HG03045 (cell line): ENCODE measurements around the gene RUNX1.

Experiments used
- ATAC-seq: cut with Tn5 transposase; IDR thresholded peaks from one replicate; pipeline ENCODE4 v1.9.1; 2021; ENCODE audit warnings: mild to moderate bottlenecking, moderate library complexity; ENCODE audit not compliant: unreplicated experiment

RUNX1 gene

GRCh38 chr21:34927992-34928391 lies 121.1 kb downstream of the RUNX1 start:
- no peak for ATAC-seq

GRCh38 chr21:34926803-34927467 lies 122.2 kb downstream of the RUNX1 start:
- no peak for ATAC-seq

- no peak for ATAC-seq
Measured at GRCh38 chr21:34925597-34925996, 123.5 kb downstream of the RUNX1 start.

- ATAC-seq, result no peak
Measured at GRCh38 chr21:34924771-34925419, 124.2 kb downstream of the RUNX1 start.

GRCh38 chr21:34924194-34924593 lies 124.9 kb downstream of the RUNX1 start:
- no peak for ATAC-seq

- no peak for ATAC-seq
Measured at GRCh38 chr21:34923626-34924025, 125.5 kb downstream of the RUNX1 start.

GRCh38 chr21:34923202-34923601 lies 125.9 kb downstream of the RUNX1 start:
- no peak for ATAC-seq

GRCh38 chr21:34922479-34922878 lies 126.6 kb downstream of the RUNX1 start:
- no peak for ATAC-seq

- no peak for ATAC-seq
Measured at GRCh38 chr21:34921151-34921550, 128.0 kb downstream of the RUNX1 start.

GRCh38 chr21:34919406-34919805 lies 129.7 kb downstream of the RUNX1 start:
- no peak for ATAC-seq

- ATAC-seq, result no peak
Measured at GRCh38 chr21:34916446-34916845, 132.7 kb downstream of the RUNX1 start.

GRCh38 chr21:34915364-34915841 lies 133.7 kb downstream of the RUNX1 start:
- ATAC-seq, result no peak

- no peak for ATAC-seq
Measured at GRCh38 chr21:34914239-34914638, 134.9 kb downstream of the RUNX1 start.

GRCh38 chr21:34913811-34914210 lies 135.3 kb downstream of the RUNX1 start:
- ATAC-seq, result no peak

- ATAC-seq, result no peak
Measured at GRCh38 chr21:34912022-34912945, 136.8 kb downstream of the RUNX1 start.

- no peak for ATAC-seq
Measured at GRCh38 chr21:34911360-34911759, 137.7 kb downstream of the RUNX1 start.

GRCh38 chr21:34910396-34910795 lies 138.7 kb downstream of the RUNX1 start:
- no peak for ATAC-seq

- no peak for ATAC-seq
Measured at GRCh38 chr21:34909492-34910292, 139.4 kb downstream of the RUNX1 start.

GRCh38 chr21:34908419-34909055 lies 140.6 kb downstream of the RUNX1 start:
- no peak for ATAC-seq
